Smooth muscle cell (in vitro differentiated cells): ENCODE measurements around the gene KCNQ1. TPM values are rescaled to one million over a fixed set of nuclear protein-coding genes. Genes with fewer than 3 reads are reported as not detected.
A peak's percentile ranks its signal among the peaks of the same experiment; 100 is the strongest.

ENCODE experiments used
- DNase-seq: peaks from one replicate; lab custom pipeline; 2025; ENCODE audit not compliant: unreplicated experiment; lab: John Stamatoyannopoulos, UW
- H2AFZ ChIP-seq: fragments of 200-600 bp; sonication (generic); 2 replicates; pipeline ENCODE4 v1.6.0; 2016; ENCODE audit warnings: antibody characterized with exemption, low read depth, mild to moderate bottlenecking
- H3F3A ChIP-seq: fragments of 200-600 bp; sonication (generic); 2 replicates; pipeline ENCODE4 v1.6.0; 2017; ENCODE audit warnings: antibody characterized with exemption, low read depth
- H3K27ac ChIP-seq: fragments of 200-600 bp; sonication (generic); 2 replicates; pipeline ENCODE4 v1.5.1; 2016; ENCODE audit warnings: low read depth, mild to moderate bottlenecking
- H3K27me3 ChIP-seq: fragments of 200-600 bp; sonication (generic); 2 replicates; pipeline ENCODE4 v1.6.1; 2016; ENCODE audit warnings: low read depth, mild to moderate bottlenecking
- H3K36me3 ChIP-seq: fragments of 200-600 bp; sonication (generic); 2 replicates; pipeline ENCODE4 v1.5.1; 2016; ENCODE audit warnings: low read depth
- H3K4me1 ChIP-seq: fragments of 200-600 bp; sonication (generic); 2 replicates; pipeline ENCODE4 v1.5.1; 2016; ENCODE audit warnings: low read depth
- H3K4me2 ChIP-seq: fragments of 200-600 bp; sonication (generic); 2 replicates; pipeline ENCODE4 v1.6.0; 2016; ENCODE audit warnings: mild to moderate bottlenecking
- H3K4me3 ChIP-seq: fragments of 200-600 bp; sonication (generic); 2 replicates; pipeline ENCODE4 v1.5.1; 2016; ENCODE audit warnings: mild to moderate bottlenecking
- H3K79me2 ChIP-seq: fragments of 200-600 bp; sonication (generic); 2 replicates; pipeline ENCODE4 v1.6.0; 2016; ENCODE audit warnings: low read depth, mild to moderate bottlenecking
- H3K9ac ChIP-seq: fragments of 200-600 bp; sonication (generic); 2 replicates; pipeline ENCODE4 v1.6.0; 2016; ENCODE audit warnings: low read depth
- H3K9me3 ChIP-seq: fragments of 200-600 bp; sonication (generic); replicated peaks from 2 replicates; pipeline ENCODE4 v1.5.1; 2016; ENCODE audit warnings: low read depth
- H4K20me1 ChIP-seq: fragments of 200-600 bp; sonication (generic); 2 replicates; pipeline ENCODE4 v1.6.0; 2016; ENCODE audit warnings: low read depth
- CTCF ChIP-seq: fragments of 200-600 bp; sonication (generic); IDR thresholded peaks from 2 replicates; pipeline ENCODE4 v1.5.1; 2017; ENCODE audit warnings: borderline replicate concordance, mild to moderate bottlenecking, antibody characterized with exemption; ENCODE audit not compliant: insufficient read depth, poor library complexity, severe bottlenecking
- WGBS: methylation state at CpG from one replicate; pipeline ENCODE4 v1.1.7; 2016; ENCODE audit warnings: low lambda C conversion rate; 5-methylcytosine and 5-hydroxymethylcytosine counted together
- polyA plus RNA-seq: library from polyadenylated mRNA; unstranded; fragments of >200 nt; fragmentation: Nextera tagmentation; extraction: Ambion mirVana; gene quantifications from 2 replicates; pipeline ENCODE4 v1.2.1, GENCODE V29; 2016
- total RNA-seq: library from RNA; depleted of rRNA; stranded (reverse); fragments of >200 nt; gene quantifications from 2 replicates; pipeline ENCODE4 v1.2.3, GENCODE V29; 2014

KCNQ1 gene
- total and polyA plus RNA-seq, 2 experiments from 2014 or later = 1.3 to 2.3 TPM

- Histone ChIP-seq H3K79me2 (no peaks in the 10 kb centered on the region), H3K9me3 (no peaks in the 10 kb centered on the region), H3K4me1 (peaks cover 3% of the 10 kb centered on the region), H2AFZ (no peak overlapping the region), H4K20me1 (no peaks in the 10 kb centered on the region), H3K27me3 (no peaks in the 10 kb centered on the region), H3K36me3 (no peaks in the 10 kb centered on the region), H3K27ac (no peak overlapping the region), H3F3A (no peaks in the 10 kb centered on the region), H3K9ac (no peak overlapping the region), H3K4me2 (no peak overlapping the region), H3K4me3 (no peak overlapping the region)
- 89% methylated on average over 32 of the region's 32 CpGs for WGBS
- no peak for TF ChIP-seq CTCF
- DNase-seq = no peak
Measured at GRCh38 chr11:2734181-2735052, 289.6 kb downstream of the KCNQ1 start.

DNA sequence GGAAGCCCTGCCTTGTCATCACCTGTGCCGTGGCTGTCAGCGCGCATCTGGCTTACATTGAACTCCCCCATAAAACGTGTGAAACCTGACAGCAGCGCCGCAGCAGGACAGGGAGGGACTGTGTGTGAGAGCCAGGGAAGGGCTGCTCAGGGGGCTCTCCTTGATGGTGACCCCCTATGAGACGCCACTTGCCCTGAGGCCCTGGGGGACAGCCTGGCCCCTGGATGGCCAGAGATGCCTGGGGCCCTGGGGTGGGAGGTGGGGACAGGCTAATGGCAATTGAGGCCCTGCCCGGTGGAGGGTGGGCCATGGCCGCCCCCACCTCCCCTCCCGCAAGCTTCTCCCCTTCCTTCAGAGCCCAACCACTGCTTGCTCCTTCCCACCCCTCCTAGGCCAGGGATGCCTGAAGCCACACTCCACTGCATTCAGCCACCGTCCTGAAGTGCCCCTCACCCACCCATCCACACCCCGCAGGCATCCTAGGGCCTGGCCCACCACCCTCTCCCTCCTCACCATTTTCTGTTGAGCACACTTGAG, 290.3 kb downstream of the KCNQ1 start:
- no peak for DNase-seq

GRCh38 chr11:2736577-2737225, 291.9 kb downstream of the KCNQ1 start:
- Histone ChIP-seq H2AFZ (no peak overlapping the region), H3K9ac (no peak overlapping the region), H3K36me3 (no peaks in the 10 kb centered on the region), H3K79me2 (no peaks in the 10 kb centered on the region), H3K4me2 (peak overlapping the region; percentile 42), H3K27ac (no peak overlapping the region), H4K20me1 (no peaks in the 10 kb centered on the region), H3K9me3 (no peaks in the 10 kb centered on the region), H3K4me3 (no peak overlapping the region), H3K4me1 (peaks cover 11% of the 10 kb centered on the region), H3F3A (peaks cover 11% of the 10 kb centered on the region), H3K27me3 (no peaks in the 10 kb centered on the region)
- 94% methylated on average over 21 of the region's 21 CpGs for WGBS
- no peak for DNase-seq
- no peak for TF ChIP-seq CTCF

More for the DNA sequence above, 290.3 kb downstream of the KCNQ1 start:
- Histone ChIP-seq H3K36me3 (no peaks in the 10 kb centered on the region), H3K4me1 (peaks cover 3% of the 10 kb centered on the region), H3F3A (no peaks in the 10 kb centered on the region), H4K20me1 (no peaks in the 10 kb centered on the region), H3K9me3 (no peaks in the 10 kb centered on the region), H3K4me2 (no peak overlapping the region), H2AFZ (no peak overlapping the region), H3K27me3 (no peaks in the 10 kb centered on the region), H3K4me3 (no peak overlapping the region), H3K79me2 (no peaks in the 10 kb centered on the region), H3K9ac (no peak overlapping the region), H3K27ac (no peak overlapping the region)
- 95% methylated on average over 12 of the region's 12 CpGs for WGBS
- no peak for TF ChIP-seq CTCF
